Iris pigment epithelial cell (primary cell): ENCODE results near the gene EFCAB12.
"Not testable (repeated sequence)": the region's sequence is repeated elsewhere in the genome, so short reads cannot be mapped to it uniquely, and the experiment has no call there.

ENCODE experiments used
- DNase-seq: peaks from one replicate; pipeline ENCODE4 v3.0.0-alpha.2; 2011; ENCODE audit warnings: low read depth

The EFCAB12 gene

DNA sequence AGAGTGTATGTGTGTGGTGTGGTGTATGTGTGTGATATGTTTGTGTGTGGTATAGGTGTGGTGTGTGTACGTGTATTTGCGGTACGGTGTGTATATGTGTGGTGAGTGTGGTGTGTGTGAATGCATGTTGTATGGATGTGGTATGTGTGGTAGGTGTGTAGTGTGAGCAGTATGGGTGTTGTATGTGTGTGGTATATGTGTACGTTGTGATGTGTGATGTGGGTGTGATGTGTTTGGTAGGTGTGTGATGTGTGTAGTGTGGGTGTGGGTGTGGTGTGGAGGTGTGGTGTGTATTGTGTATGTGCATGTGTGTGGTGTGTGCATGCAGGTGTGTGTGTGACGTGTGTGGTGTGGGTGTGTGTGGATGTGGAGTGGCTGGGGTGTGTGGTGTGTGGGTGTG is 58.7 kb downstream of the EFCAB12 start:
- no peak for DNase-seq

DNA sequence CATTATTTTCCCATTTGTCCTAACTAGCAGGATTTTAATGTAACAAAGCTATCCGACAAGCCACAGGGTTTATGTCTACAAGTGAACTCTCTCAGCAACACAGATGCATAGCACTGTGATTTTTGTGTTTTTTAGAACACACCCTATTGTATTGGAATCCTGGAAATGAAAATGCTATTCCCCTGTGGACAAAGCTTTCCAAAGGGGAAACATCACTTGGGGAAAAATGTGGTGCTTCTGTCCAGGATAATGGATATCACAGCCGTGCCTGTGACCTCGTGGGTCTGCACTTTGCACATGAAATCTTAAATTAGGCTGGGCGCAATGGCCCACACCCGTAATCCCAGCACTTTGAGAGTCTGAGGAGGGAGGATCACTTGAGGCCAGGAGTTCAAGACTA is 60.6 kb downstream of the EFCAB12 start:
- DNase-seq: no peak

DNA sequence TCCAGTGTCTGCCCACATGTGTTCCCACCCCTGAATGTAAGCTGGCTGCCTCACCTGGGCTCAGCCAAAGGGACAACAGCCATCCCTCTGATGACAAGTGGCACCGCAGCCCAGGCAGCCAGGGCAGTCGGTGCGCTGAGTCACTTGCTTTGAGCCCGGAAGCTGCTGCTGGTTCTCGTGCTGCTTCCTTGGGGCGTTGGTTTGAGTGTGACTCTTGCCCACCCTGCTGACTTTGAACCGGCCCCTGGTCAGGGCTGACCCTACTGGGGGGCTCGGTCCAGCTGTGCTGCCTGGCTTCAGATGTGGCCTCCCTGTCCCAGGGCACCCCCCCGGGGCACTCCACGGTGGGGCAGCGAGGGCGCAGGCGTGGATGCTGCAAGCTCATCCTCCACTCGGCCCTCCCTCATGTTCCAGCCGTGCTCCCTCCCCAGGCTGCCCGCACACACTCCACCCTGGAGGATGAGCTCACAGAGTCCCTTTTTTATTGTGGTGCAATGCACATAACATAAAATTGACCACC is 62.1 kb downstream of the EFCAB12 start:
- DNase-seq: no peak

DNA sequence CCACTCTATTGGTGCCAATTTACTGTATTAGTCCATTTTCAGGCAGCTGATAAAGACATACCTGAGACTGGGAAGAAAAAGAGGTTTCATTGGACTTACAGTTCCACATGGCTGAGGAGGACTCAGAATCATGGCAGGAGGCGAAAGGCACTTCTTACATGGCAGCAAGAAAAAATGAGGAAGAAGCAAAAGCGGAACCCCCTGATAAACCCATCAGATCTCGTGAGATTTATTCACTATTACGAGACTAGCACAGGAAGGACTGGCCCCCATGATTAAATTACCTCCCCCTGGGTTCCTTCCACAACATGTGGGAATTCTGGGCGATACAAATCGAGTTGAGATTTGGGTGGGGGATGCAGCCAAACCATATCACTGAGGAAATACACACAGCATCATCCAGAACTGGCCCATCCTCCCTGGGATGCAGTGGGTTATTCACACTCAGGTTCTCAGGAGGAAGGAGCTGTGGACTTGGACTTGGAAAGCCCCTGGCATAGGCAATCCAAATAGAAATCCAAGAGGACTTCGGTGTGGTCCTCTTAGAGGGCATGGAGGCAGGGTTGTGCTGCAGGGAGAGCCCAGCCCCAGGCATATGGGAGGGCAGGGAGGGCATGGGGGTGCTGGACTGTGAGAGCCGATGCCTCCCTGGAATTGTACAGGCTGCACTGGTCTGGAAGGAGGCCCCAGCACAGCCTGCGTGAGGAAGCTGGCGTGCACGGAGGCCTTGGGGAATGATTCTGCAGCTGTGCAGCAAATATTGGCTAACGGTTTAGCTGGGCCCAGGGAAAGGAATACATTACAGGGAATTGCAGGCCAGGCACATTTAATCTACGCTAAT is 62.9 kb downstream of the EFCAB12 start:
- DNase-seq: no peak

DNA sequence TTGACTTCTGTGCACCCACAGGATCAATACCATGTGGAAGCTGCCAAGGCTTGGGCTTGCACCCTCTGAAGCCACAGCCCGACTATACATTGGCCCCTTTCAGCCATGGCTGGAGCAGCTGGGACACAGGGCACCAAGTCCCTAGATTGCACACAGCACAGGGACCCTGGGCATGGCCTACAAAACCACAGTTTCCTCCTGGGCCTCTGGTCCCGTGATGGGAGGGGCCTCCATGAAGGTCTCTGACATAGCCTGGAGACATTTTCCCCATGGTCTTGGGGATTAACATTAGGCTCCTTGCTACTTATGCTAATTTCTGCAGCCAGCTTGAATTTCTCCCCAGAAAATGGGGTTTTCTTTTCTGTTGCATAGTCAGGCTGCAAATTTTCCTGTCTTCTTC is 63.6 kb downstream of the EFCAB12 start:
- DNase-seq: not testable (repeated sequence)

DNA sequence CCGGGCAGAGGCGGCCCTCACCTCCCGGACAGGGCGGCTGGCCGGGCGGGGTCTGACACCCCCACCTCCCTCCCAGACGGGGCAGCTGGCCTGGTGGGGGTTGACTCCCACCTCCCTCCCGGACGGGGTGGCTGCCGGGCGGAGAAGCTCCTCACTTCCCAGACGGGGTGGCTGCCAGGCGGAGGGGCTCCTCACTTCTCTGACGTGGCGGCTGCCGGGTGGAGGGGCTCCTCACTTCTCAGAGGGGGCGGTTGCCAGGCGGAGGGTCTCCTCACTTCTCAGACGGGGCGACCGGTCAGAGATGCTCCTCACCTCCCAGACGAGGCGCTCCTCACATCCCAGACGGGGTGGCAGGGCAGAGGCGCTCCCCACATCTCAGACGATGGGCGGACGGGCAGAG is 65.1 kb downstream of the EFCAB12 start:
- not testable (repeated sequence) for DNase-seq

DNA sequence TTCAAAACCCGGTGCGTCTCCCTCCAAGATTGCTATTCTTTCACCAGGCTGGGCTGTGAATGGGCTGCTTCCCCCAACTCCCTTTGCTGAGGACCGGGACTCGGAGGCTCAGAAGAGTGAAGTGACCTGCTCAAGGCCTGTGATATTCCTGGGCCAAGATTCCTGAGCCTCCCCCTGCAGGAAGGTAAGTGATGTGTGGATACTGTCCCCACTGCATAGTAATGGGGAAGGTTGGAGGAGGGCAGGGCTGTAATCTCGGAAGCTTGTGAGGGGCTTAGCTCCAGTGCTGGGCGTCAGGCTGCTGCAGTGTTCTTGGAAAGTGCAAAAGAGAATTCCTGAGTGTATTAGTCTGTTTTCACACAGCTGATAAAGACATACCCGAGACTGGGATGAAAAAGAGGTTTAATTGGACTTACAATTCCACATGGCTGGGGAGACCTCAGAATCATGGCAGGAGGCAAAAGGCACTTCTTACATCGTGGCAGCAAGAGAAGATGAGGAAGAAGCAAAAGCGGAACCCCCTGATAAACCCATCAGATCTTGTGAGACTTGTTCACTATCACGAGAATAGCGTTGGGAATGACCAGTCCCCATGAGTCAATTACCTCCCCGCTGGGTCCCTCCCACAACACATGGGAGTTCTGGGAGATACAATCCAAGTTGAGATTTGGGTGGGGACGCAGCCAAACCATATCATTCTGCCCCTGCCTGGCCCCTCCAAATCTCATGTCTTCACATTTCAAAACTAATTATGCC is 67.6 kb downstream of the EFCAB12 start:
- no peak for DNase-seq

DNA sequence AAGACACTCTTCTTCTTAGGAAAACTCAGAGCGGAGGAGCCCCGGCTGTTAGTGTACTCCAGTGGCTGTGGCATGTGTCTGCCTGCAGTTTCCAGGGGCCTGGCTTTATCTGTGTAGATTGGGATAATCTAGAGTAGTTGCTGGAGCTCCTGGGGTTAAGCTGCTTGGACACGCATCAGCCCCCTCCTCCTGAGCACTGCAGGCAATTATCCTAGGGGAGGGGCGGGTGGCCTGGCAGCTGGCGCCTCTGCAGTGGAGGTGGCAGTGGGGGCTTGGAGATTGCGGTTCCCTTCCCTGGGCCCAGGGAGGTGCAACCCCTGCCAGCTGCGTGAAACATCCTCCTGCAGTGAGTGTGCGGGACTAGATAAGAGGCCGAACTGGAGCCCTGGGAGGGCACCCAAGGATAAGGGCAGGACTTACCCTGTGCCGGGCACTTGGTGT is 68.2 kb downstream of the EFCAB12 start:
- DNase-seq: no peak

DNA sequence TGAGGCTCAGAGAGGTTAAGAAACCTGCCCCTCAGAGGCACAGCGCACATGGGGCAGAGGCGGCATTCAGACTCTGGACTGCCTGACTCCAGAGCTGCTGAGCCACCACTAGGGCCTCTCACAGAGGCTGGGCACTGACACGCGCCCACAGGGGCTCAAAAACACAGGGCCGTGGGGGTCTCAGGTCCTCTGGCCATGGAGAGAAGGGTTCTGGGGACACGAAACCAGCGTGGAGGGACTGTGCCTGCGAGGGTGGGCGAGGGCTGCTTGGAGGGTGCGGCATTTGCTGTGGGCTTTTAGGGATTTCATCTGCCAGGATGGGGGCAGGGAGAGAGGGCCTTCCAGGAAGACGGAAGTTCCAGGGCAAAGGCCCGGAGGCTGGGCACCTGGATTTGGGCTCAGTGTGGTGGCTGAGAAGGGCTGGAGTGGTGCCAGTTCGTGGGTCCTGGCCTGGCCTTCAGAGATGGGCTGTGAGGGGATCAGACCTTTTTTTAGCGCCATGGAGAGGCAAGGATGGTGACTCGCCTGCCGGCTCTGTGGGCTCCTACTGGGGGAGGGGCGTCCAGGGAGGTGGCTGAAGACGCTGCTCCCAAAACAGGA is 69.6 kb downstream of the EFCAB12 start:
- DNase-seq: no peak

DNA sequence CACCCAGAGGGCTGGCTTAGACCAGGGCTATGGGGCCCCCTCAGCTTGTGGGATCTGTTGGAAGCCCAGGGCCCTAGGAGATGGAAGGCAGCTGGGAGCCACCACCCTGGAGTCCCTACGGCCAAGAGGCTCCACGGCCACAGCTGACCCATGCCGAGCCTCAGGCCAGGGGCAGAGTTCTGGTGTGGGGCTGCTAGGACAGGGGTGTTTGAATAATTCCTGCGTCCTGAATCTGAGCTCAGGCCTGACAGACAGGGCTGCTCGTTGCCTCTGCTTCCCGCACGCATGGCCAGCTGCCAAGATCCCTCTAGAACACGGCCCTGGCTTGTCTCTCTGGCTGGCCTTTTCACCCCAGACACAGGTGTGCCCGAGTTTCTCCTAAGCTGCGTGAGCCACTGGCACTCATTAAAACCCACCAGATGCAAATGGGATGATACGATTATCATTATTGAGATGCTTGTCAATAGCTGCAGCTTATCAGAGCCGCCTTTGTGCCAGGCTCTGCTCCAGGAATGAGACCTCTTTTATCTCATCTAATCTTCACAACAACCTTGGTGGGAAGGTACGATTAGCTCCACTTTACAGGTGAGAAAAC is 70.2 kb downstream of the EFCAB12 start:
- DNase-seq: no peak

DNA sequence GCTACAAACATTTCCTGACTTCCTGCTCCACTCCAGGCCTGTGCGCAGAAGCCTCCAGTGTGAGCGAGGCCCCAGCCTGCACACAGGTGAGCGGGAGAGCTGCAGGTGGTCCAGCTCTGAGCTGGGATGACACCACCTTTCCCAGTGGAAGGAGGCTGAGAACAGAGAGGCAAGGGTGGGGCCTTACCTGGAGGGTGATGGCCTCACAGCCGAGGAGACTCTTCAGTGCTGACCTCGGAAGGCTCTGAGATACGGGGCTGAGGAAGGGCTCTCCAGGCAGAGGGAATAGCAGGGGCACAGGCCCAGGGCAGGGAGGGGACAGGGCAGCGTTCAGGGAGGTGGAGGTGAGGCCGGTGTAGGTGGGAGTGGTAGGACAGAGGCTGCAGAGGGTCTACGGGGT is 70.8 kb downstream of the EFCAB12 start:
- no peak for DNase-seq

DNA sequence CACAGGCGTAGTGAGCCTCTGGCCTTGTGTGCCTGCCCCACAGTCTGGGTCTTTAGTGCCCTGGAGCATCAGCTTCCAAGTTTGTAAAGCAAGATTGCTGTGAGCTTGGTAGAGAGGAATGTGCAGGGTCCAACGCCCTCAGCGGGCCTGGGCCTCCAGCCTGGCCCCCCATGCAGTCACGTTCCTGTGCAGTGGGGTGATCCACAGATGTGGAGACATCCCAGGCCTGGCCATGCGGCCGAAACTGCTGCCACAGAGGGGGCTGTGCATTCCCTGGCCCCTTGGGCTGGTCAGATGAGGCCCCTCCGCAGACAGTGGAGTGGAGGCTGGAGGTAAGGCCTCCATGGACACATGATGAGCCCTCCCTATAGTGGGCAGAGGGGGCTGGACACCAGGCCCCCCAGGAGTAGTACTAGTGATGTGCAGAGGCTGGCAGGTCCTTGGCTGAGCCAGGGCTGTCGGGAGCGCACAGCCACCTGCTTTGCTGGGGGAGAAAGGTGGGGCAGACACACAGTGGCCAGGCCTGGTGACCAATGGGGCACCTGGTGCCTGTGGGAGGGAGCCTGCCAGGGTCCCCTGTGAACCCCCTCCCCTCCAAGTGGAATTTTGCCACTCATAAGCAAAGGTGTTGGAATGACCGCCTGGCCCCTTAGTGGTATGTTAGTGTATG is 71.5 kb downstream of the EFCAB12 start:
- no peak for DNase-seq

DNA sequence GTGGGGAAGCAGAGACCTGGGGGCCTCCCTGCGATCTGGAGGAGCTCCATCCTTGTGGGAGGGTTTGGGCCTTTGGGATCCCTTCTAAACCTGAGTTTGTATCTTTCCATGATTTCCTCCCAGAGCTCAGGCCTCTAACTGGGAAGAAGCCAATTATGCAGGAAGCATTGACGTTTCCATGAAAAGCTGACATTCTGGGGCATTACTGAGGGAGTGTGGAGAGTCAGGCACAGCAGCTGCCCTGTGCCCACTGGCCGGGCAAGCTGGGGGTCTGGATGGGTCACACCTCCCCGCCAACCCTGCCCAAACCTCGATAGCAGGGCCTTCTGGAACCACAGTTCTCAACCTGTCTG is 74.9 kb downstream of the EFCAB12 start:
- no peak for DNase-seq

DNA sequence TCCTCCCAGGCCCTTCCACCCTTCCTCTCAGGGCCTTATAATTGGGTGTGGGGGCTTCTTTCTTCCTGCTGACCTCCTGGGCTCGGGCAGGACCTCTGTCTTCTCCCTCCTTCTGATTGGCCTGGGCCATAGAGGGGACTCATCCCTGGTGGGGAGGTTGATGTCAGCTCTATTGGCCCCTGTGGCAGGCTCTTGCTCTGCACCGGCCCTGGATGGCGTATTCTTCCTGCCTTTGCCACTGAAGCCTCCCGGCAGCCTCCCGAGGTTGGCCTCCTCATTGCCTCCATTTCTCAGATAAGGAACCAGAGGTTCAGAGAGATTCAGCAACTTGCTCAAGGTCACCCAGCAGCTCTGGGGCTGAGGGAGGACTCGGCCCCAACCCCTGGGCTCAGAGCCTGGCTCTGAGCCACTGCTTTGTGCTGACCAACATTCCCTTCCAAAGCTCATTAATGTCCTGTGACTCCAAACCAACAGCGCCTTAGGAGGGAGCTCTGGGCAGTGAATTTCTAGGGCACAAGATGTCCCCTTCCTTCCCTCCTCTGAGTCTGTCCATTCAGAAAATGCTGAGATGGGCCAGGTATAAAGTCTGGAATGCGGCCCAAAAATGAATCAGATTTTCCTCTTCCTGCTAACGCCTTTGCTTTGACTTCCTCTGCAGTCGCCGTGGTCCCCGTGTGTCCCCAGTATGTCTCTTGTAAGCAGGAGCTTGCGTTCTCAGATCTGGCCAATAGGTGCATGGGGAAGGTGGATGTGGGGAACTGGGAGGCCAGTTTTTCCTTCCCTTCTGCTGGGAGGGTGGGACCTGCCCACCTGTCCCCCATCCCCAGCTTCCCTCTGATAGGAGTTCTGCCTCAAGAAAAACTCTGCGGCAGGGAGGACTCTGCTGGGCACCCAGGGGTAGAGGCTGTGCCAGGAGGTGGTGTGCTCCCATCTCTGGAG is 75.5 kb downstream of the EFCAB12 start:
- DNase-seq: no peak

DNA sequence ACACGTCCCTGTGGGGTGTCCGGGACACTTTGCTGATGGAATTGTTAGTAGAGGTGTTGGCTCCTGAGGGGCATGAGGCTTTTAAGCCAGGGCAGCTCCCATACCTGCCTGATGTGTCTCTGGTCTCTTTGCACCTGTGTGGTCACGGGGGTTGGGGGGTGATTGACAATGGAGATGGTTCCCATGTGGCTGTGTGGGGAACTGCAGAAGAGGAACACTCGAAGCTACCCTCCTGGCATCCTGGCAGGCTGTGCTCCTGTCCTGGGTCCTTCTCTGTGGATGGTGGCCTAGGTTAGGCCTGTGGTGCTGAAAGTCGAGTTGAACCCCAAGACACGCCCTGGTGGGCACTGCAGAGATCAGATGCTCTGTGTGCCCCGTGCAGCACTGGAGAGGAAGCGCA is 76.4 kb downstream of the EFCAB12 start:
- DNase-seq: no peak
